ENCODE results near the gene CEP76. TPM values are rescaled to one million over a fixed set of nuclear protein-coding genes. Genes with fewer than 3 reads are reported as not detected.

CEP76 gene
- total RNA-seq, 4 donors from 2014 or later, result 8.2 to 10.9 (median 9.5) TPM

DNA sequence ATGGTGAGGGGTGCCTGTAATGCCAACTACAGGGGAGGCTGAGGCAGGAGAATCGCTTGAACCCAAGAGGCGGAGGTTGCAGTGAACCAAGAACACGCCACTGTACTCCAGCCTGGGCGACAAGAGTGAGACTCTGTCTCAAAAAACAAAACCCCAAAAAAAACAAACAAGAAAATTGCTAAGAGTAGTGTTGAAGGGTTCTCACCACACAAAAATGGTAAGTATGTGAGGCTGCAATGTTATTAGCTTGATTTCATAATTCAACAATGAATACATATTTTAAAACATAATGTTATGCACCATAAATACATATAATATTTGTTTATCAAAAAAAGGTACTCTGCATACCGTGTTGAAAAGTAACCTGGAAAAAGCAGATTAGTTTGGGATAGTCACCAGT lies 46.1 kb upstream of the CEP76 start:
- TF ChIP-seq, protein P1, sequence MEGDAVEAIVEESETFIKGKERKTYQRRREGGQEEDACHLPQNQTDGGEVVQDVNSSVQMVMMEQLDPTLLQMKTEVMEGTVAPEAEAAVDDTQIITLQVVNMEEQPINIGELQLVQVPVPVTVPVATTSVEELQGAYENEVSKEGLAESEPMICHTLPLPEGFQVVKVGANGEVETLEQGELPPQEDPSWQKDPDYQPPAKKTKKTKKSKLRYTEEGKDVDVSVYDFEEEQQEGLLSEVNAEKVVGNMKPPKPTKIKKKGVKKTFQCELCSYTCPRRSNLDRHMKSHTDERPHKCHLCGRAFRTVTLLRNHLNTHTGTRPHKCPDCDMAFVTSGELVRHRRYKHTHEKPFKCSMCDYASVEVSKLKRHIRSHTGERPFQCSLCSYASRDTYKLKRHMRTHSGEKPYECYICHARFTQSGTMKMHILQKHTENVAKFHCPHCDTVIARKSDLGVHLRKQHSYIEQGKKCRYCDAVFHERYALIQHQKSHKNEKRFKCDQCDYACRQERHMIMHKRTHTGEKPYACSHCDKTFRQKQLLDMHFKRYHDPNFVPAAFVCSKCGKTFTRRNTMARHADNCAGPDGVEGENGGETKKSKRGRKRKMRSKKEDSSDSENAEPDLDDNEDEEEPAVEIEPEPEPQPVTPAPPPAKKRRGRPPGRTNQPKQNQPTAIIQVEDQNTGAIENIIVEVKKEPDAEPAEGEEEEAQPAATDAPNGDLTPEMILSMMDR (IDR thresholded peaks at IDR 0.05), result no peak
- ATAC-seq (ENCODE audit: low FRiP score) (no peak), DNase-seq (ENCODE audit: low spot score) (no peak)

DNA sequence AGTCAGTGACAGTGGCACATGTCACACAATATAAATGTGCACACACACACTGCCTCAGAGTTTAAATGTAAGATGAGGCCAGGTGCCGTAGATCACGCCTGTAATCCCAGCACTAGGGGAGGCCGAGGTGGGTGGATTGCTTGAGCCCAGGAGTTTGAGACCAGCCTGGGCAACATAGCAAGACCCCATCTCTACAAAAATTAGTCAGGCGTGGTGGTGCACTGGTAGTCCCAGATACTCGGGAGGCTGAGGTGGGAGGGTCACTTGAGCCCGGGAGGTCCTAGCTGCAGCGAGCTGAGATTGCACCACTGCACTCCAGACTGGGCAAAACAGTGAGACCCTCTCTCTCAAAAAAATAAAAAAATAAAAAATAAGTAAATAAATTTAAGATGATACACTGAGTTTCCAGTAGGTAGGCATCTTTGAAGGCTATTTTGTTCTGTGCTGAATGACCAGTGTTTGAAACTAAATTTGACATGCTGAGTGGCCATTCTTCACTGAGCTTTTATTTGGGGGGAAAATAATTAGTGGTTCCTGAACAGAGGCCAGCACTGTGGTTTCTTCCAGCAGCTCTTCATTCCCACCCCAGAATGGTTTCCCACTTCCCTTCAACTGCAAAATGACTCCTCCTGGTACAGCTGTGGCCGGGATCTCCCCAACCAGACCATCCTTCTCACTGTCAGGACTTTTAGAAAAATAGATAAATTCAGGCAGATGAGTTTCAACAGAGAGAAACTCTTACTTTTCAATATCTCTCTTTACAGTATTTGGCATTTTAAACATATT lies 45.2 kb upstream of the CEP76 start:
- DNase-seq (ENCODE audit: low spot score) (no peak), ATAC-seq (ENCODE audit: low FRiP score) (no peak)
- TF ChIP-seq, protein P1 (IDR thresholded peaks at IDR 0.05), result no peak

DNA sequence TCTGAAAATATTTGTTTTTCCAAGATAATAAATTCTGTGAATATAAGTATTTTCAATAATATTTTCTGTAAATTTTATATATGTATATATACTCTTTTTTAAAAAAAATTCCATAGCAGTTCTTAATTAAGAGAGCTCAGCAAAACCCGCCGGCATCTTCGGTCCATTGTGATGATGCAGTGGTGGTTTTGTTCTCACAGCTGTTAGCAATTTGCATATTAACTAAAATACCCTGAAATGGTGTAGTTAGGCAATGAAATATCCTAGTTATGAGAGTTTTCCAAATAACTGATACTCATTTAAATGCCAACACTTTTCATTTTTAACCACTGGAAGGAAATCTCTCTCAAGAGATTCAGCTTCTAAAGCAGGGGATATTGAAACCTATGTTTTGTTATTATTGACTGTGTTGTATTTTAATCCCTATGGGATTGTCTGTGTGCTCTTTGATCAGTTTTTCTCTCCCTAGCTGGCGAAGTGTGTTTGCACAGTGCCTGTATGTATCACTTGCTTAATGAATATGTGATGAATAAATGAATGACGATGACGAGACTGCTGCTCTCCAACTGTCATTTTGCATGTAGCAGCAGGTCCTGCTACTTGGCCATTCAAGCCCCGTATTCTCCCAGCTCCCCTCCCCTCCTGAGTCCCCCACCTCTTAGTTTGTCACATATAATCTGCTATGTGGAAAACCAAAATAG lies 42.7 kb upstream of the CEP76 start:
- ATAC-seq (ENCODE audit: low FRiP score) (no peak), DNase-seq (ENCODE audit: low spot score) (no peak)
- TF ChIP-seq, protein P1 (IDR thresholded peaks at IDR 0.05), result no peak

DNA sequence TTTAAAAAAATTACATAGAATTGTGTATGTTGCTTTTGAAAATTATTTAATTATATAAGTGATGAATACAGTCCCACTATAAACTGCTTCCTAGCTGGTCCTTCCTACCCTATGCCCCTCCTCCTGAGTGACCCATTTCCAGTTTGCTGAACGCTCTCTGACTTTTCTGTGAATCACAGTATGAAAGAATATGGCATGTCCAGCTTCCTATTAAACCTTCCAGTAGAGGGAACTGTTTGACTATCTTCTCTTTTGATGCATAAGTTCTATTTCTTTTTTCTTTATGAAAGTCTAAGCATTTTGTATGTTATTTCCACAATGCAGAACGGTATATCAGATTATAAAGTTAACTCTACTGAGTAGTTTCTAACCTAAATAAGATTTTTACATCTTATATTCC lies 41.6 kb upstream of the CEP76 start:
- DNase-seq (ENCODE audit: low spot score) (no peak), ATAC-seq (ENCODE audit: low FRiP score) (peak; percentile 85)
- TF ChIP-seq, protein P1 (IDR thresholded peaks at IDR 0.05), result no peak

DNA sequence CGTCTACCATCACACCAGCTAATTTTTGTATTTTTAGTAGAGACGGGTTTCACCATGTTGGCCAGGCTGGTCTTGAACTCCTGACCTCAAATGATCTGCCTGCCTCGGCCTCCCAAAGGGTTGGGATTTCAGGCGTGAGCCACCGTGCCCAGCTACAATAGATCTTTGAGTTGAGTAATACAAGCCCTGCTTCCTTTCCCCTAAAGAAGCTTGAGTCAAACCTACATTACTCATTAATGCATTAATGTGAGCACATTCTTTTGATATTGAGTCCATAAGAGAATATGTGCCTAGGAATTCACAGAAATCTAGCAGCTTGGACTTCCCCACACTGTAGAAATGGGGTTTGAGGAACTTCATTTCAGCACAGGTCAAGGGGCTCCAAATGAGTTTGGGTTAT lies 39.9 kb upstream of the CEP76 start:
- TF ChIP-seq, protein P1 (IDR thresholded peaks at IDR 0.05), result no peak
- DNase-seq (ENCODE audit: low spot score) (no peak), ATAC-seq (ENCODE audit: low FRiP score) (no peak)

DNA sequence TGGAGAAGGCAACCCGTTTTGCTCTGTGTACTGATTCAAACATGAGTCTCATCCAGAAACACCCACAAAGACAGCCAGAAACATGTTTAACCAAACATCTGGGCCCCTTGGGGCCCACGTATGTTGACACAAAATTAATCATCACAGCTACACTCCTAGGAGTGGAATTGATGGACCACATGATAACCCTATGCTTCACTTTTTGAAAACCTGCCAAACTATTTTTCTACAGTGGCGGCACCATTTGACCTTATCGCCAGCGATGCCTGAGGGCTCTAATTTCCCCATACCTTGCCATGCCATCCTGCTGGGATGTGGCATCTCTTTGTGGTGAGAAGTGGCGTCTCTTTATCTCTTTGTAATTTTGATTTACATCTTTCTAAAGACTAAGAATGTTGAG lies 38.8 kb upstream of the CEP76 start:
- DNase-seq (ENCODE audit: low spot score), result no peak
- ATAC-seq (ENCODE audit: low FRiP score), result no peak
- TF ChIP-seq, protein P1 (IDR thresholded peaks at IDR 0.05), result no peak

Data from omental fat pad (tissue), 4 donors.